CD4-positive, alpha-beta T cell (primary cell): ENCODE measurements around the gene LGI4. TPM values are rescaled to one million over a fixed set of nuclear protein-coding genes. Genes with fewer than 3 reads are reported as not detected.

Experiments used
- ATAC-seq: fragments of 200-7000 bp; cut with Tn5 transposase; one replicate; pipeline ENCODE4 v1.10.0; 2022; ENCODE audit warnings: mild to moderate bottlenecking; ENCODE audit not compliant: poor library complexity
- CTCF ChIA-PET: fragments of 350-600 bp; sonication (Branson Sonifier 250); formaldehyde crosslinking; loops from one replicate; lab custom pipeline; 2021; ENCODE audit warnings: antibody characterized with exemption, inconsistent platforms; lab: Charles Lee
- POLR2A ChIA-PET: fragments of 350-600 bp; sonication (Branson Sonifier 250); formaldehyde crosslinking; loops from one replicate; lab custom pipeline; 2021; ENCODE audit warnings: antibody characterized with exemption, inconsistent platforms; lab: Charles Lee
- DNase-seq, 14 experiments: peaks; one replicate each; pipeline ENCODE4 v3.0.0-alpha.2; 2013 to 2020; ENCODE audit warnings: mixed read lengths in 2 of 14
- H3K27ac ChIP-seq, 2 donors: one replicate each; pipeline versions ENCODE4 v1.5.1 to v1.7.0; 2013; ENCODE audit warnings: low read length in 2 of 2, low read depth in 1 of 2, mild to moderate bottlenecking in 1 of 2
- H3K27me3 ChIP-seq, 2 experiments: 1 replicate in 1 of 2; 2 replicates in 1 of 2; pipeline versions ENCODE4 v1.6.1 to v1.7.0; 2013; ENCODE audit warnings: low read length in 2 of 2, control low read depth in 1 of 2, mild to moderate bottlenecking in 1 of 2, moderate library complexity in 1 of 2; ENCODE audit not compliant: insufficient read depth in 2 of 2, control insufficient read depth in 1 of 2
- H3K36me3 ChIP-seq: one replicate; pipeline ENCODE4 v1.6.1; 2013; ENCODE audit warnings: low read length, control low read depth; ENCODE audit not compliant: insufficient read depth
- H3K4me1 ChIP-seq: one replicate; pipeline ENCODE4 v1.6.1; 2013; ENCODE audit warnings: low read length, control low read depth; ENCODE audit not compliant: insufficient read depth
- H3K4me3 ChIP-seq: one replicate; pipeline ENCODE4 v1.5.1; 2013; ENCODE audit warnings: mild to moderate bottlenecking, low read length, moderate library complexity
- H3K9me3 ChIP-seq, 2 experiments: 1 replicate in 1 of 2; 2 replicates in 1 of 2; pipeline versions ENCODE4 v1.6.1 to v1.7.0; 2013; ENCODE audit warnings: low read length in 2 of 2, mild to moderate bottlenecking in 2 of 2, control low read depth in 1 of 2, moderate library complexity in 1 of 2; ENCODE audit not compliant: control insufficient read depth in 1 of 2, insufficient read depth in 1 of 2
- H3K27ac Mint-ChIP-seq: one replicate; pipeline ENCODE4 v1.8.0; 2020; ENCODE audit warnings: mixed read lengths
- H3K27me3 Mint-ChIP-seq: one replicate; pipeline ENCODE4 v1.8.0; 2021; ENCODE audit warnings: mixed read lengths
- H3K36me3 Mint-ChIP-seq: one replicate; pipeline ENCODE4 v1.8.0; 2021; ENCODE audit warnings: low read depth, mixed read lengths
- H3K4me1 Mint-ChIP-seq: one replicate; pipeline ENCODE4 v1.8.0; 2021; ENCODE audit warnings: low read depth, mixed read lengths
- H3K4me3 Mint-ChIP-seq: one replicate; pipeline ENCODE4 v1.8.0; 2020; ENCODE audit warnings: mild to moderate bottlenecking, mixed read lengths
- H3K9me3 Mint-ChIP-seq: one replicate; pipeline ENCODE4 v1.8.0; 2020; ENCODE audit warnings: mixed read lengths
- intact Hi-C, 2 experiments: fragments of 100-400 bp; cut with DNase I in 1 of 2; cut with micrococcal nuclease in 1 of 2; formaldehyde crosslinking; loops; one replicate each; pipeline versions ENCODE4 v1.15.1 to v1.9.0; 2023 to 2025; cut with DNase I, micrococcal nuclease
- total RNA-seq, 174 experiments: library from RNA in 2 of 174; stranded (reverse) in 2 of 174; gene quantifications; one replicate each; pipeline ENCODE4 v1.2.3 and lab custom pipeline; 2021 to 2026
- TF ChIP-seq, protein P1 (sequence below): fragments of 200-600 bp; IDR thresholded peaks from one replicate; pipeline ENCODE4 v1.8.0; 2022; ENCODE audit warnings: antibody characterized with exemption, mild to moderate bottlenecking

Gene LGI4
- total RNA-seq, 2 experiments from 2014 or later: 0.69 to 0.70 TPM

GRCh38 chr19:35086455-35086854 is 48.4 kb downstream of the LGI4 start:
- peaks cover 5% of the 10 kb centered on the region for H3K4me1 Mint-ChIP-seq
- DNase-seq: no peak
- Histone ChIP-seq H3K36me3 (no peaks in the 10 kb centered on the region), H3K4me1 (peaks cover 15% of the 10 kb centered on the region), H3K27me3 (peaks cover 10 to 11% of the 10 kb centered on the region in 2 experiments), H3K4me3 (no peak overlapping the region), H3K27ac (no peak overlapping the region), H3K9me3 (no peaks in the 10 kb centered on the region)
- ChIA-PET CTCF (interaction anchor here (1.2 kb wide), 1 partner anchor 20 kb away, joined by 3 read pairs; no protein-coding TSS in a partner anchor), POLR2A (interaction anchor here (1.4 kb wide), 1 partner anchor 72 kb away, joined by 5 read pairs; no protein-coding TSS in a partner anchor)
- H3K27me3 Mint-ChIP-seq: peaks cover 12% of the 10 kb centered on the region
- no peaks in the 10 kb centered on the region for H3K9me3 Mint-ChIP-seq
- ATAC-seq: no peak
- H3K4me3 Mint-ChIP-seq: no peak overlapping the region
- intact Hi-C loops: no loop called here
- TF ChIP-seq, protein P1, sequence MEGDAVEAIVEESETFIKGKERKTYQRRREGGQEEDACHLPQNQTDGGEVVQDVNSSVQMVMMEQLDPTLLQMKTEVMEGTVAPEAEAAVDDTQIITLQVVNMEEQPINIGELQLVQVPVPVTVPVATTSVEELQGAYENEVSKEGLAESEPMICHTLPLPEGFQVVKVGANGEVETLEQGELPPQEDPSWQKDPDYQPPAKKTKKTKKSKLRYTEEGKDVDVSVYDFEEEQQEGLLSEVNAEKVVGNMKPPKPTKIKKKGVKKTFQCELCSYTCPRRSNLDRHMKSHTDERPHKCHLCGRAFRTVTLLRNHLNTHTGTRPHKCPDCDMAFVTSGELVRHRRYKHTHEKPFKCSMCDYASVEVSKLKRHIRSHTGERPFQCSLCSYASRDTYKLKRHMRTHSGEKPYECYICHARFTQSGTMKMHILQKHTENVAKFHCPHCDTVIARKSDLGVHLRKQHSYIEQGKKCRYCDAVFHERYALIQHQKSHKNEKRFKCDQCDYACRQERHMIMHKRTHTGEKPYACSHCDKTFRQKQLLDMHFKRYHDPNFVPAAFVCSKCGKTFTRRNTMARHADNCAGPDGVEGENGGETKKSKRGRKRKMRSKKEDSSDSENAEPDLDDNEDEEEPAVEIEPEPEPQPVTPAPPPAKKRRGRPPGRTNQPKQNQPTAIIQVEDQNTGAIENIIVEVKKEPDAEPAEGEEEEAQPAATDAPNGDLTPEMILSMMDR: no peak
- H3K27ac Mint-ChIP-seq: no peak overlapping the region
- no peaks in the 10 kb centered on the region for H3K36me3 Mint-ChIP-seq

DNA sequence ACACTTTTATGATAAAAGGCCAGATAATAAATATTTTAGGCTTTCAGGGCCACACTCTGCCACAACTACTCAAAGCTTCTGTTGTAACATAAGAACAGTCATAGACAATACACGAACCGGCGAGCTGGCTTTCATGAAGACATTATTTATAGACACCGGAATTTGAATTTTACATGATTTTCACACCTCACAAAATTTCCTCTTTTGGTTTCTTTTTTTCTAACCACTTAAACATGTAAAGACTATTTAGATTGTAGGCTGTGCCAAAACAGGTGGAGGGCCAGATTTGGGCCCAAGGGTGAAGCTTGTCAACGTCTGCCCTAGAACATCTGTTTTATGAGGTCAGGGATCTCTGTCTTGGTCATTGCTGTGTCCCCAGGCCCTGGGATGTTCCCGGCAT is 48.9 kb downstream of the LGI4 start:
- H3K27me3 Mint-ChIP-seq: peaks cover 12% of the 10 kb centered on the region
- no peak overlapping the region for H3K27ac Mint-ChIP-seq
- H3K36me3 Mint-ChIP-seq: no peaks in the 10 kb centered on the region
- no peaks in the 10 kb centered on the region for H3K9me3 Mint-ChIP-seq
- ATAC-seq (no peak), DNase-seq (peak in 1 of 14 experiments; percentile 35)
- H3K27ac ChIP-seq: no peak overlapping the region
- TF ChIP-seq, protein P1: no peak
- H3K4me3 ChIP-seq: no peak overlapping the region
- no peaks in the 10 kb centered on the region for H3K36me3 ChIP-seq
- ChIA-PET POLR2A (interaction anchor here (1.4 kb wide), 1 partner anchor 71 kb away, joined by 5 read pairs; no protein-coding TSS in a partner anchor), CTCF (no interaction called here)
- peaks cover 5% of the 10 kb centered on the region for H3K4me1 Mint-ChIP-seq
- H3K27me3 ChIP-seq: peaks cover 5 to 8% of the 10 kb centered on the region in 2 experiments
- H3K9me3 ChIP-seq: no peaks in the 10 kb centered on the region
- H3K4me1 ChIP-seq: peaks cover 15% of the 10 kb centered on the region
- no peak overlapping the region for H3K4me3 Mint-ChIP-seq
- intact Hi-C loops: no loop called here

GRCh38 chr19:35084509-35084762 is 50.4 kb downstream of the LGI4 start:
- no peak overlapping the region for H3K4me3 Mint-ChIP-seq
- no peak for DNase-seq
- H3K27ac Mint-ChIP-seq: no peak overlapping the region
- CTCF ChIA-PET: no interaction called here
- POLR2A ChIA-PET: no interaction called here
- Histone ChIP-seq H3K4me1 (peaks cover 8% of the 10 kb centered on the region), H3K36me3 (no peaks in the 10 kb centered on the region), H3K4me3 (no peak overlapping the region), H3K27me3 (no peaks in the 10 kb centered on the region), H3K27ac (no peak overlapping the region), H3K9me3 (no peaks in the 10 kb centered on the region)
- peaks cover 3% of the 10 kb centered on the region for H3K27me3 Mint-ChIP-seq
- no peaks in the 10 kb centered on the region for H3K9me3 Mint-ChIP-seq
- ATAC-seq: no peak
- intact Hi-C loops: no loop called here
- H3K36me3 Mint-ChIP-seq: no peaks in the 10 kb centered on the region
- H3K4me1 Mint-ChIP-seq: no peaks in the 10 kb centered on the region
- TF ChIP-seq, protein P1: no peak
